Muscle layer of duodenum (tissue), 2 donors: Measurements from ENCODE around the gene NR2C2AP.

ENCODE experiments used
- H3K27ac ChIP-seq: one replicate; pipeline ENCODE4 v1.7.0; 2013; ENCODE audit warnings: mild to moderate bottlenecking, low read length
- H3K27me3 ChIP-seq: one replicate; pipeline ENCODE4 v1.7.0; 2013; ENCODE audit warnings: low read depth, mild to moderate bottlenecking, control low read depth, low read length
- H3K36me3 ChIP-seq, 2 donors: one replicate each; pipeline ENCODE4 v1.7.0; 2013; ENCODE audit warnings: low read length in 2 of 2, control low read depth in 1 of 2, mild to moderate bottlenecking in 1 of 2; ENCODE audit not compliant: insufficient read depth in 2 of 2, control insufficient read depth in 1 of 2
- H3K4me1 ChIP-seq, 2 donors: one replicate each; pipeline ENCODE4 v1.7.0; 2013; ENCODE audit warnings: low read length in 2 of 2, mild to moderate bottlenecking in 2 of 2, control low read depth in 1 of 2, moderate library complexity in 1 of 2; ENCODE audit not compliant: insufficient read depth in 2 of 2, control insufficient read depth in 1 of 2
- H3K4me3 ChIP-seq, 2 donors: one replicate each; pipeline ENCODE4 v1.7.0; 2013; ENCODE audit warnings: low read length in 2 of 2, low read depth in 1 of 2, mild to moderate bottlenecking in 1 of 2
- H3K9me3 ChIP-seq, 2 donors: one replicate each; pipeline ENCODE4 v1.7.0; 2013; ENCODE audit warnings: low read length in 2 of 2, control low read depth in 1 of 2, mild to moderate bottlenecking in 1 of 2; ENCODE audit not compliant: control insufficient read depth in 1 of 2
- donor health status: healthy.

The NR2C2AP gene

GRCh38 chr19:19202707-19203011, 555 bp downstream of the NR2C2AP start:
- Histone ChIP-seq H3K36me3 (peaks cover 9 to 19% of the 10 kb centered on the region in 2 donors), H3K4me3 (peak overlapping the region; percentile 72 to 85), H3K4me1 (peaks cover 0 to 10% of the 10 kb centered on the region in 2 donors), H3K27ac (peak overlapping the region; percentile 65), H3K27me3 (peaks cover 5% of the 10 kb centered on the region), H3K9me3 (no peaks in the 10 kb centered on the region)

GRCh38 chr19:19201697-19202630, 1.2 kb downstream of the NR2C2AP start:
- H3K9me3 ChIP-seq, result no peaks in the 10 kb centered on the region
- H3K27ac ChIP-seq, result no peak overlapping the region
- peaks cover 0 to 10% of the 10 kb centered on the region in 2 donors for H3K4me1 ChIP-seq
- H3K27me3 ChIP-seq, result no peaks in the 10 kb centered on the region
- peak overlapping the region; percentile 72 to 85 for H3K4me3 ChIP-seq
- H3K36me3 ChIP-seq, result peaks cover 13 to 25% of the 10 kb centered on the region in 2 donors

GRCh38 chr19:19193926-19194325, 9.3 kb downstream of the NR2C2AP start:
- H3K4me3 ChIP-seq, result peak overlapping the region; percentile 23 to 99
- no peaks in the 10 kb centered on the region for H3K27me3 ChIP-seq
- H3K4me1 ChIP-seq, result peaks cover 12 to 43% of the 10 kb centered on the region in 2 donors
- peaks cover 19 to 24% of the 10 kb centered on the region in 2 donors for H3K36me3 ChIP-seq
- H3K9me3 ChIP-seq, result no peaks in the 10 kb centered on the region
- H3K27ac ChIP-seq, result no peak overlapping the region

- Histone ChIP-seq H3K27ac (peak overlapping the region; percentile 74), H3K36me3 (peaks cover 10 to 14% of the 10 kb centered on the region in 2 donors)
Observed at GRCh38 chr19:19192910-19193423, 10.2 kb downstream of the NR2C2AP start.

GRCh38 chr19:19192078-19192882, 10.9 kb downstream of the NR2C2AP start, which contains the start of the genes BORCS8 and RFXANK:
TSS of gene BORCS8 (minus strand) at chr19:19192152. CDS start at chr19:19192117, 35 bp downstream.
TSS of gene RFXANK (plus strand) at chr19:19192258. CDS start at chr19:19193947, 1,689 bp downstream.
- Histone ChIP-seq H3K27ac (peak within 1 kb of the TSS; percentile 99), H3K4me3 (peak within 1 kb of the TSS; percentile 92 to 99), H3K9me3 (no peaks in the 10 kb centered on the region), H3K4me1 (peaks cover 12 to 43% of the 10 kb centered on the region in 2 donors), H3K36me3 (peaks cover 9 to 10% of the 10 kb centered on the region in 2 donors), H3K27me3 (no peaks in the 10 kb centered on the region)

More at GRCh38 chr19:19192910-19193423, 10.2 kb downstream of the NR2C2AP start:
- Histone ChIP-seq H3K9me3 (no peaks in the 10 kb centered on the region), H3K4me3 (peak overlapping the region; percentile 92 to 99), H3K27me3 (no peaks in the 10 kb centered on the region), H3K4me1 (peaks cover 12 to 43% of the 10 kb centered on the region in 2 donors)

- peak overlapping the region; percentile 90 to 99 for H3K4me3 ChIP-seq
- H3K36me3 ChIP-seq, result peaks cover 5 to 7% of the 10 kb centered on the region in 2 donors
- H3K27ac ChIP-seq, result peak overlapping the region; percentile 99
- H3K4me1 ChIP-seq, result peaks cover 12 to 43% of the 10 kb centered on the region in 2 donors
- H3K9me3 ChIP-seq, result no peaks in the 10 kb centered on the region
- no peaks in the 10 kb centered on the region for H3K27me3 ChIP-seq
Observed at GRCh38 chr19:19191768-19192077, 11.5 kb downstream of the NR2C2AP start.

GRCh38 chr19:19186742-19187141, 16.5 kb downstream of the NR2C2AP start:
- Histone ChIP-seq H3K36me3 (peaks cover 13 to 26% of the 10 kb centered on the region in 2 donors), H3K4me1 (peaks cover 9 to 25% of the 10 kb centered on the region in 2 donors), H3K27ac (no peak overlapping the region)

GRCh38 chr19:19185853-19186740, 17.1 kb downstream of the NR2C2AP start:
- H3K36me3 ChIP-seq, result peaks cover 13 to 33% of the 10 kb centered on the region in 2 donors
- H3K27ac ChIP-seq, result no peak overlapping the region
- H3K27me3 ChIP-seq, result no peaks in the 10 kb centered on the region
- no peak overlapping the region for H3K4me3 ChIP-seq
- no peaks in the 10 kb centered on the region for H3K9me3 ChIP-seq
- H3K4me1 ChIP-seq, result peaks cover 9 to 22% of the 10 kb centered on the region in 2 donors

More at GRCh38 chr19:19186742-19187141, 16.5 kb downstream of the NR2C2AP start:
- H3K4me3 ChIP-seq, result no peak overlapping the region
- H3K27me3 ChIP-seq, result no peaks in the 10 kb centered on the region
- no peaks in the 10 kb centered on the region for H3K9me3 ChIP-seq

GRCh38 chr19:19181488-19181998, 21.7 kb downstream of the NR2C2AP start:
- H3K4me3 ChIP-seq, result no peak overlapping the region
- no peak overlapping the region for H3K27ac ChIP-seq
- H3K27me3 ChIP-seq, result no peaks in the 10 kb centered on the region
- no peaks in the 10 kb centered on the region for H3K4me1 ChIP-seq
- peaks cover 0 to 3% of the 10 kb centered on the region in 2 donors for H3K9me3 ChIP-seq
- peaks cover 23 to 68% of the 10 kb centered on the region in 2 donors for H3K36me3 ChIP-seq
